NCI-H1092 (cell line): ENCODE data around the gene IFNA10.
"Not testable (repeated sequence)": the region's sequence is repeated elsewhere in the genome, so short reads cannot be mapped to it uniquely, and the experiment has no call there.

ENCODE experiments used
- DNase-seq: peaks from one replicate; lab custom pipeline; 2025; lab: John Stamatoyannopoulos, UW

IFNA10 gene

GRCh38 chr9:21194867-21195776 lies 11.8 kb downstream of the IFNA10 start:
- DNase-seq: peak; percentile 1

- DNase-seq: not testable (repeated sequence)
Measured at GRCh38 chr9:21187487-21187886, 19.5 kb downstream of the IFNA10 start, which contains the start of gene IFNA4. Gene IFNA4, minus strand, starts transcription at chr9:21187587. Its CDS starts 56 bp downstream, at chr9:21187531.

- not testable (repeated sequence) for DNase-seq
Measured at GRCh38 chr9:21182810-21183736, 23.9 kb downstream of the IFNA10 start.

- no peak for DNase-seq
Measured at GRCh38 chr9:21174671-21175070, 32.3 kb downstream of the IFNA10 start.

DNA sequence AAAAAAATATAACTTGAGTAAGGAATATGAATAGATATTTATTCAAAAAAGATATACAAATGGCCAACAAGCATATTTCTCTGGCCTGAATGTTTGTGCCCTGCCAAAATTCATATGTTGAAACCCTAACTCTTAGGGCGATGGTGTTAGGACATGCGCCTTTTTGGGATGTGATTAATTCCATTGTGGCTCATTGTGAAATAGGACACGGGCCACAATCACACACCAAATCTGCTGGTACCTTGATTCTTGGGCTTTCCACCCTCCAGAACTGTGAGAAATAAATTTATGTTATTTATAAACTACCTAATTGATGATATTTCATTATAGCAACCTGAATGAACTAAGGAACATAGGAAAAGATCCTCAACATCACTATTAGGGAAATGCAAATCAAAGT lies 34.8 kb downstream of the IFNA10 start:
- no peak for DNase-seq

- DNase-seq: no peak
Measured at GRCh38 chr9:21171351-21171750, 35.6 kb downstream of the IFNA10 start.

GRCh38 chr9:21166560-21166959 lies 40.4 kb downstream of the IFNA10 start, which contains the start of gene IFNA21:
Gene IFNA21, minus strand, starts transcription at chr9:21166660. Its CDS starts 48 bp downstream, at chr9:21166612.
- not testable (repeated sequence) for DNase-seq

DNA sequence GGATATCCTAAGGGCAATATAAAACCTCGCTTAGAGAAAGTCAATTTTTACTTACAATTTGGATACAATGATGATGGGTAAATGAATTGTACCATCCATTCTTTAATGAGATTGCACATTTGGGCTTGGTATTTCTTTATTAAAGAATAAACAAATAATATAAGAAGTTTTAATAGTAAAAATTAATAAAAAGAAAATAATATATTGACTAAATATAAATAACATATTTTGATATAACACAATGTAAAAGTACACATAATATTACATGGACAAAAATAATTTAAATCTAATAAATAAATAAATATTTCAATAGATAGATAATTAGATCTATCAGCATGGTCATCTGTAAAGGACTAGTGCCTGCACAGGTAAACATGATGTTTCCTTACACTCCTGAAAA lies 41.4 kb downstream of the IFNA10 start:
- no peak for DNase-seq

- DNase-seq: no peak
Measured at GRCh38 chr9:21160178-21160577, 46.8 kb downstream of the IFNA10 start.
